Pancreas (tissue), 10 donors: Measurements from ENCODE around the gene TANC1. TPM values are rescaled to one million over a fixed set of nuclear protein-coding genes. Genes with fewer than 3 reads are reported as not detected.

Experiments used
- ATAC-seq, 4 donors: fragments of 200-7000 bp; cut with Tn5 transposase; one replicate each; pipeline versions ENCODE4 v1.8.0 to v1.9.1; 2020; ENCODE audit warnings: mild to moderate bottlenecking in 4 of 4, moderate library complexity in 4 of 4
- DNase-seq, 6 donors: peaks; one replicate each; pipeline ENCODE4 v3.0.0-alpha.2; 2020
- FAIRE-seq: peaks from 2 replicates; lab custom pipeline; 2012; peaks lifted over from hg19 to GRCh38; lab: Jason Lieb, UNC
- H3K27ac ChIP-seq, 4 donors: fragments of 200-600 bp; sonication (generic); 1 replicate in 3 of 4; 2 replicates in 1 of 4; pipeline versions ENCODE4 v1.5.0 to v1.8.0; 2020
- H3K27me3 ChIP-seq, 4 donors: fragments of 200-600 bp; one replicate each; pipeline ENCODE4 v1.8.0; 2021
- H3K36me3 ChIP-seq, 3 donors: fragments of 200-600 bp; sonication (generic) in 1 of 3; one replicate each; pipeline versions ENCODE4 v1.5.0 to v1.8.0; 2020 to 2021
- H3K4me1 ChIP-seq, 3 donors: fragments of 200-600 bp; one replicate each; pipeline ENCODE4 v1.8.0; 2021
- H3K4me3 ChIP-seq, 4 donors: fragments of 200-600 bp; sonication (generic) in 2 of 4; one replicate each; pipeline versions ENCODE4 v1.5.0 to v1.8.0; 2020 to 2021
- H3K9me3 ChIP-seq, 4 donors: fragments of 200-600 bp; one replicate each; pipeline ENCODE4 v1.8.0; 2021
- CTCF ChIP-seq, 4 donors: fragments of 200-600 bp; sonication (generic) in 3 of 4; IDR thresholded peaks; one replicate each; pipeline versions ENCODE4 v1.5.0 to v1.8.0; 2021; ENCODE audit warnings: antibody characterized with exemption in 4 of 4
- WGBS, 2 donors: extraction: QIAGEN DNeasy Blood & Tissue Kit; methylation state at CpG; one replicate each; pipeline ENCODE4 v1.1.7; 2013; 5-methylcytosine and 5-hydroxymethylcytosine counted together
- intact Hi-C, 3 donors: fragments of 100-400 bp; cut with DNase I; formaldehyde crosslinking; loops; one replicate each; pipeline versions ENCODE4 v1.11.1 to v1.14.2; 2022
- polyA plus RNA-seq, 2 donors: library from polyadenylated mRNA; stranded (reverse); fragments of 200-250 nt; gene quantifications; one replicate each; pipeline ENCODE4 v1.2.3, GENCODE V29; 2013
- total RNA-seq, 6 donors: library from RNA; stranded (reverse); fragmentation: NEBNext Ultra II Directional in 4 of 6; extraction: Animal tissue kit (Norgen Biotek cat#: 25700) in 4 of 6; gene quantifications; one replicate each; pipeline versions ENCODE4 v1.2.1 to v1.2.4, GENCODE V29; 2021 to 2023
- donor health status: healthy with polysubstance abuse.
- donor health status: DM: no; HTN: no; CAD: no; lungs with moderate emphysema.
- donor health status: DM: no; HTN: no; CAD: no.
- donor health status: control.
- donor health status: control.
- donor health status: Bipolar disorder and iron deficiency.
- donor health status: DM: yes; HTN: yes; CAD: no.
- donor health status: DM: no; HTN: no; CAD: no.
- donor health status: DM: no; HTN: no; CAD: no.
- donor health status: DM: yes; HTN: yes; CAD: no.

The TANC1 gene
- total and polyA plus RNA-seq, 8 donors, result 9.0 to 17.6 (median 10.5) TPM

- H3K27me3 ChIP-seq, result no peaks in the 10 kb centered on the region
- H3K4me3 ChIP-seq, result no peak overlapping the region
- H3K9me3 ChIP-seq, result no peaks in the 10 kb centered on the region
- peaks cover 35 to 53% (median 43%) of the 10 kb centered on the region in 3 donors for H3K4me1 ChIP-seq
- ATAC-seq (no peak), FAIRE-seq (no peak), DNase-seq (no peak)
- intact Hi-C loops, result no loop called here
- WGBS, 2 donors, result 83 to 87% methylated on average over 2 of the region's 2 CpGs
- no peaks in the 10 kb centered on the region for H3K36me3 ChIP-seq
- TF ChIP-seq CTCF (IDR thresholded peaks at IDR 0.05), result no peak
- peak overlapping the region in 1 of 4 donors; percentile 13 for H3K27ac ChIP-seq
Measured at GRCh38 chr2:159153951-159154350, 185.5 kb downstream of the TANC1 start.

GRCh38 chr2:159154366-159154765 is 185.9 kb downstream of the TANC1 start:
- intact Hi-C loops, result no loop called here
- 96 to 100% methylated on average over 1 of the region's 1 CpG for WGBS, 2 donors
- H3K4me3 ChIP-seq, result no peak overlapping the region
- TF ChIP-seq CTCF (IDR thresholded peaks at IDR 0.05), result no peak
- peak overlapping the region in 1 of 4 donors; percentile 69 for H3K27ac ChIP-seq
- DNase-seq (no peak), FAIRE-seq (no peak), ATAC-seq (no peak)
- no peaks in the 10 kb centered on the region for H3K36me3 ChIP-seq
- H3K4me1 ChIP-seq, result peaks cover 35 to 53% (median 43%) of the 10 kb centered on the region in 3 donors
- H3K27me3 ChIP-seq, result no peaks in the 10 kb centered on the region
- no peaks in the 10 kb centered on the region for H3K9me3 ChIP-seq

GRCh38 chr2:159155320-159155719 is 186.9 kb downstream of the TANC1 start:
- TF ChIP-seq CTCF (IDR thresholded peaks at IDR 0.05), result no peak
- FAIRE-seq (no peak), ATAC-seq (peak; percentile 73 to 85 (median 80)), DNase-seq (peak; percentile 51 to 69 (median 58))
- H3K27me3 ChIP-seq, result no peaks in the 10 kb centered on the region
- H3K9me3 ChIP-seq, result no peaks in the 10 kb centered on the region
- intact Hi-C loops, result no loop called here
- peak overlapping the region; percentile 27 to 80 (median 54) for H3K27ac ChIP-seq
- peaks cover 32 to 51% (median 41%) of the 10 kb centered on the region in 3 donors for H3K4me1 ChIP-seq
- peak overlapping the region in 2 of 4 donors; percentile 8 to 9 for H3K4me3 ChIP-seq
- WGBS, 2 donors, result 15 to 16% methylated on average over 6 of the region's 6 CpGs
- H3K36me3 ChIP-seq, result no peaks in the 10 kb centered on the region

GRCh38 chr2:159155791-159156190 is 187.4 kb downstream of the TANC1 start:
- Histone ChIP-seq H3K4me3 (peak overlapping the region in 2 of 4 donors; percentile 8 to 9), H3K36me3 (no peaks in the 10 kb centered on the region), H3K4me1 (peaks cover 27 to 47% (median 38%) of the 10 kb centered on the region in 3 donors), H3K9me3 (no peaks in the 10 kb centered on the region), H3K27ac (peak overlapping the region; percentile 27 to 80 (median 54)), H3K27me3 (no peaks in the 10 kb centered on the region)
- TF ChIP-seq CTCF (IDR thresholded peaks at IDR 0.05), result no peak
- DNase-seq, result no peak
- intact Hi-C loops, result no loop called here
- peak; percentile 5 for FAIRE-seq
- WGBS, 2 donors, result 24 to 30% methylated on average over 1 of the region's 1 CpG
- peak; percentile 18 to 58 (median 44) for ATAC-seq

GRCh38 chr2:159156834-159157233 is 188.4 kb downstream of the TANC1 start:
- H3K27ac ChIP-seq, result peak overlapping the region; percentile 7 to 80 (median 54)
- no peak for TF ChIP-seq CTCF (IDR thresholded peaks at IDR 0.05)
- ATAC-seq, result peak; percentile 28 to 51 (median 33)
- no peak for FAIRE-seq
- no peaks in the 10 kb centered on the region for H3K36me3 ChIP-seq
- H3K4me3 ChIP-seq, result no peak overlapping the region
- H3K9me3 ChIP-seq, result no peaks in the 10 kb centered on the region
- 61 to 65% methylated on average over 8 of the region's 8 CpGs for WGBS, 2 donors
- peak in 1 of 6 donors; percentile 27 for DNase-seq
- H3K4me1 ChIP-seq, result peaks cover 19 to 37% (median 29%) of the 10 kb centered on the region in 3 donors
- no peaks in the 10 kb centered on the region for H3K27me3 ChIP-seq
- intact Hi-C loops, result no loop called here
